GM12892 (cell line): ENCODE data around the gene AP1B1.

Source experiments
- DNase-seq: peaks from one replicate; pipeline ENCODE4 v3.0.0; 2011; ENCODE audit not compliant: insufficient read length
- FAIRE-seq: peaks from 2 replicates; lab custom pipeline; 2011; peaks lifted over from hg19 to GRCh38; lab: Jason Lieb, UNC
- POLR2A ChIP-seq: IDR thresholded peaks from 2 replicates; pipeline ENCODE4 v1.6.1; 2011; ENCODE audit warnings: low read depth, low read length, control low read depth
- POLR2AphosphoS5 ChIP-seq: IDR thresholded peaks from 2 replicates; pipeline ENCODE4 v1.6.1; 2011; ENCODE audit warnings: low read depth, low read length, control low read depth
- TAF1 ChIP-seq: IDR thresholded peaks from 2 replicates; pipeline ENCODE4 v1.6.1; 2011; ENCODE audit warnings: low read depth, mild to moderate bottlenecking, control low read depth, low read length, borderline replicate concordance

AP1B1 gene

GRCh38 chr22:29334696-29335344, 53.5 kb downstream of the AP1B1 start:
- DNase-seq, result no peak
- no peak for FAIRE-seq

GRCh38 chr22:29334148-29334547, 54.2 kb downstream of the AP1B1 start:
- no peak for FAIRE-seq
- no peak for DNase-seq
- TF ChIP-seq TAF1 (no peak), POLR2AphosphoS5 (no peak), POLR2A (no peak)

More at GRCh38 chr22:29334696-29335344, 53.5 kb downstream of the AP1B1 start:
- no peak for TF ChIP-seq POLR2A
- TF ChIP-seq TAF1, result no peak
- no peak for TF ChIP-seq POLR2AphosphoS5

GRCh38 chr22:29332886-29333496, 55.4 kb downstream of the AP1B1 start:
- DNase-seq (no peak), FAIRE-seq (no peak)
- TF ChIP-seq POLR2AphosphoS5, result no peak

GRCh38 chr22:29331658-29332300, 56.6 kb downstream of the AP1B1 start:
- FAIRE-seq (no peak), DNase-seq (no peak)
- TF ChIP-seq POLR2A, result no peak
- TF ChIP-seq TAF1, result no peak
- no peak for TF ChIP-seq POLR2AphosphoS5

DNA sequence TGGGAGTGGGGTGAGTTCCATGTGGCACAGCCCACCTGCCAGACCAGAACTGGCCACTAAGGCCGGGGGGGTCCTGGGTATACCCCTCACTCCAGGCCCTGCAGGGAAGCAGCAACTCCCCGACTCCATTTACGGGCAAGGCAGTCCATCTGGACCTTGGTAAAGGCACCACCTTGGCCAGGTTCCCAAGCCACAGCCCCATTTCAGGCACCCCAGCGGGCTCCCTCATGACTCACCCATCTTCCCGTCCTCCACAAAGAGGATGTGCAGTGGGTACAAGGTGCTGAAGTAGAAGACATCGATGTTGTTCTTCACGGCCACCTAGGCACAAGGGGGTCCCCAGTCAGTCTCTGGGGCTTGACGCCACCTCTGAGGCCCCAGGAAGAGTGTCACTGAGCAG, 57.2 kb downstream of the AP1B1 start:
- no peak for TF ChIP-seq POLR2A
- TF ChIP-seq POLR2AphosphoS5, result no peak
- no peak for TF ChIP-seq TAF1
- DNase-seq (no peak), FAIRE-seq (no peak)

DNA sequence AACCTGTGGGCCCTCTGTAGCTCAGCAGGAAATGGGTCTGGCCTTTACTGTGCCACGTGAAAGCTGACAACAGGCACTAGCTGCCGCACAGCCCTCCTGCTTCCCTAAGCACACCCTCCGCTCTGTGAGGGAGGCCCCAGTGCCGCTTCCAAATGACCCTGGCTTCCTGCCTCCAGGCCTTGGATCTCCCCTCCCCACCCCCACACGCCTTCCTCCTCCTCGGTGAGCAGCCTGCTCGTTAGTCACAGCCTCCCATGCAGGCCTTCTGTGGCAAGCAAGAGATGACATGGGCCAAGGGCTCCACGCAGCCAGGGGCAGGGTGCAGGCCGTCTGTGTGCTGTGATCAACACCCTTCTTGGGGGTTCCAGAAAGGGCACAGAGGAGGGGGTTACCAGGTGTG, 57.6 kb downstream of the AP1B1 start:
- DNase-seq, result no peak
- TF ChIP-seq POLR2A, result no peak
- TF ChIP-seq POLR2AphosphoS5, result no peak
- TF ChIP-seq TAF1, result no peak
- FAIRE-seq, result no peak

GRCh38 chr22:29330291-29330690, 58.1 kb downstream of the AP1B1 start:
- TF ChIP-seq TAF1, result no peak
- no peak for TF ChIP-seq POLR2A
- no peak for TF ChIP-seq POLR2AphosphoS5
- DNase-seq, result no peak
- no peak for FAIRE-seq

- DNase-seq (no peak), FAIRE-seq (no peak)
- TF ChIP-seq POLR2A (no peak), POLR2AphosphoS5 (no peak), TAF1 (no peak)
Measured at GRCh38 chr22:29329581-29329980, 58.8 kb downstream of the AP1B1 start.

DNA sequence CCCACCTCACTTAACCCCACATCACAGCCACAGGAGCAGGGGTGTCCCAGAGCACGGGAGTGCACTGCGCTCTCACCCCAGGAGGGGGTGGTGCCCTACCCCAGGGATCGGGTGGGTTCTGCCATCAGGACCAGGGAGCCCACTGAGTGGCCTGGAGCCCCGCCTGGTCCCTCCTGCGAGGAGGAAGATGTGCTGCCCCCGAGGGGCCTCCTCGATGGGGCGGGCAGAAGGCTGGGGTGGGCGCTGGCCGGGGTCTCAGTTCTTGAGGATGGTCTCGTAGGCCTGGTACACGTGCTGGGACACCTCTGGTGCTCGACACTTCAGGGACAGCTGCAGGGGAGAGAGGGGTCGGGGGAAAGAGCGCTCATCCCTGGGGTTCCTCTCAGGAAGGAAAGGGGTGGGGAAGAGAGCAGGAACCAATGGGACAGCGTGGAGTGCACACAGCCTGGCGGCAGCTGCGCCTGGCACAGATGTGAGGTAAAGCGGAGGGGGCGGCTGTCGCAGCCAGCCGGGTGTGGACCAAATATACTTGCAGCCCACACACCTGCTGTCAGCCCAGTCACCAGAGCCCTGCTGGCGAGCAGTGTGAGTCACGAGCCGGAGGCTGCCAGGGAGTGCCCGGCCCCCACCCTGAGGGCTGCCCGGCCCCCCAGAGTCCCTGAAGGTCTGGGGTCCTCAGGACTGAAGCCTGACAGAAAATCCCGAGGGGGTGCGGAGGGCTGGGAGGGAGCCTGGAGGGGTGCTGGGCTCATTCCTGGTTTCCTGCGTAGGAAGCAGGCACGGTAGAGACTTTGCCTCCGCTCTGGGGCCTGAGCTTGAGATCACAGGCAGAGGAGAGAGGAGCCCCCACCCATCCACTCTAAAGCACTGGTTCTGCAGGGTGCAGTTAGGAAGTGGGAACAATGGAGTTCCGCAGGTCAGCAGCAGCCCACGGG, 59.5 kb downstream of the AP1B1 start:
- no peak for FAIRE-seq
- TF ChIP-seq TAF1 (no peak), POLR2A (no peak), POLR2AphosphoS5 (no peak)
- no peak for DNase-seq

DNA sequence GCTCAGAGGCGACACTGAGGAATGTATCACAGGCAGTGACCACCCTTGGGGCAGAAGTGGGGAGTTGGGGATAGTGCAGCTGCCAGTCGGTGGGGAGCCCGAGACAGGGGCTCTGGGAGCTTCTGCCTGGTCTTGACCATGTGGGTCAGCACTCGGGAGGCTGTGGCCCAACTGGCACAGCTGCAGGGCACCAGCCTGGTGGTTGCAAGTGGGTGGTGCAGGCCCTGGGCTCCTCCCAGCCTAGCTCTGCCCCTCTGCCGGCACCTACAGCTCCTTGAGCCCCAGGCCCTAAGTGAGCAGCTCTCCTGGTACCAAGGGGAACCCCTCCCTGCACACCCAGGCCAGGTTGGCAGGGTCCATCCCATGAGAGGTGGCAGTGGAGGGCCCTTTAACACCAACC, 60.3 kb downstream of the AP1B1 start:
- FAIRE-seq, result no peak
- TF ChIP-seq POLR2AphosphoS5 (no peak), TAF1 (no peak), POLR2A (no peak)
- no peak for DNase-seq
